ENCODE data around the gene IL17RD.
A peak's percentile ranks its signal among the peaks of the same experiment; 100 is the strongest.

Gene IL17RD

GRCh38 chr3:57164657-57165573 lies at the start of gene IL17RD:
Gene IL17RD, minus strand, starts transcription at chr3:57165353. Its CDS starts 67 bp downstream, at chr3:57165286.
- peak; percentile 96 for DNase-seq (ENCODE audit: low spot score)

DNA sequence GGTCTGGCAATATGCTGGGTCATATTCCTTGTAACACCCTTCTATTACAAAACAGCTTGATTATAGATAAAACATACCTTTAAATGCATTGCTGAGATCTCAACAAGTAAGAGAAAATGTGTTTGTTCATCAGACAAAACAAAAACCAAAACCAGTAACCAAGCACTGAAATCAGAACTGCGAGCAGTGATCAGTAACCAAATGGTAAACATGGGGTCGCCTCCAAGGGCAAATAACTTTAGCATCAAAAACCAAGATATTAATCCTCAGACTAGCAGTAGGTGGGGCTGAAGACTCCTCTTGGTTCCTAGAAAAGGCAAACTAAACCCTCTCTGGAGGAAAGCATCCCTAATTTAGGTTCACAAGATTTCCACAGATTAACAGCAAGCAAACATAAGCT lies 41.3 kb upstream of the IL17RD start:
- DNase-seq (ENCODE audit: low spot score), result no peak

GRCh38 chr3:57199895-57200297 lies 34.7 kb upstream of the IL17RD start, which contains the start of gene HESX1:
Gene HESX1, minus strand, starts transcription at chr3:57199978. Its CDS starts 60 bp downstream, at chr3:57199918.
- no peak for DNase-seq (ENCODE audit: low spot score)

GRCh38 chr3:57194641-57195040 lies 29.5 kb upstream of the IL17RD start:
- DNase-seq (ENCODE audit: low spot score), result no peak

GRCh38 chr3:57192028-57192427 lies 26.9 kb upstream of the IL17RD start:
- DNase-seq (ENCODE audit: low spot score), result no peak

GRCh38 chr3:57184526-57184925 lies 19.4 kb upstream of the IL17RD start:
- peak; percentile 39 for DNase-seq (ENCODE audit: low spot score)

- DNase-seq (ENCODE audit: low spot score), result no peak
Observed at GRCh38 chr3:57179580-57180410, 14.6 kb upstream of the IL17RD start.

GRCh38 chr3:57176045-57176444 lies 10.9 kb upstream of the IL17RD start:
- no peak for DNase-seq (ENCODE audit: low spot score)

- no peak for DNase-seq (ENCODE audit: low spot score)
Observed at GRCh38 chr3:57173687-57174086, 8.5 kb upstream of the IL17RD start.

GRCh38 chr3:57170946-57171345 lies 5.8 kb upstream of the IL17RD start:
- DNase-seq (ENCODE audit: low spot score), result no peak

DNA sequence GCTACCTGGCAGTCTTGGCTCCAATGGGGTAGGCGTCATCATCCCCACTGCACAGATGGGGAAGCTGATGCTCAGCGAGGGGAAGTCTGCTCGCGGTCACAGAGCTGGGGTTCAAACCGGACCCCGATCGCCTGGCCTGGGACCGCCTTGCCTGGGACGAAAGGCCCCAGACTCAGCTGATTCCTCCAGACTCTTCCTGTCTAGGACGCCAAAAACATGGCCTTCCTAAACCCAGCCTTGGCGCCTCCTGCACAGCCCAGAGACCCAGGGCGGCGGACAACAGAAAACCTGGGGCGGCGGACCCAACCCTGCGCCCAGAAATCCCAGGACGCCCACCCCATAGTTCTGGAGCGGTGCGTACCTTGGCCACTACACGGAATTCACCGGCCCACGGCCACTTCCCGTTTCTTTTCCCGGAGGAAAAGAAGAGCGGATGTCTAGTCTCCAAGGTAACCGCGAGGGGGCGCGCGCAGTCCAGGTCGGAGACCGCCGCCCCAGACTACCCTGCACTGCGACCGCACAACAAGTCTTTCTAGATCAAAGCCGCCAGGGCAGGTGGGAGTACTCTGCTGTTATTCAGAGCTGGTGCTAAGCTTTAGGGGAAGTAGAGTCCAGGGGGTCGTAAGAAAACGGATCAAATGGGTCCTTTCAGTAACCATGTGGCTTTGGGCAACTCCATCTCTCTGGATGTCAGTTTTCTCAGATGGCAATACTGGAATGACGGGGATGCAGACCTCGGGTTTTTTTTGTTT lies 4.9 kb upstream of the IL17RD start:
- DNase-seq (ENCODE audit: low spot score), result peak; percentile 82

GRCh38 chr3:57169108-57169507 lies 4.0 kb upstream of the IL17RD start:
- no peak for DNase-seq (ENCODE audit: low spot score)

DNA sequence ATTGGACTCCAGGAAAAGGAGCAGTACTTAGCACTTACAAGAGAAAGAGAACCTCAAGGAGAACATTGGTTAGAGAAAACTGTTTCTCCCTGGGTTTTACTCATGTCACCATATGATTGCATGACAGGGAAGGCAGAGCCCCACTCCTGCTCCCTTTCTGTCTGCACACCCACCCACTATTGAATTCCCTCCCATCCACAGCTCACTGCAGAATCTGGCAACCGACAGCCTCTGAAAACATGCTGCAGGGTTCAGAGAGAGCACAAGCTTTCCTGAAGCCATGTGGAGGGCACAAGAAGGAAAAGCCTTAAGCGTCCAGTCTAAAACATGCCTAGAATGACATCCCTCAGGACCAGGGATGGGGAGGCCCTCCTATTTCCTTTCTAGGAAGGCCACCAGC lies 3.0 kb upstream of the IL17RD start:
- DNase-seq (ENCODE audit: low spot score), result no peak

- no peak for DNase-seq (ENCODE audit: low spot score)
Observed at GRCh38 chr3:57166660-57167059, 1.5 kb upstream of the IL17RD start.

GRCh38 chr3:57165641-57166040 lies 488 bp upstream of the IL17RD start:
- DNase-seq (ENCODE audit: low spot score), result no peak

DNA sequence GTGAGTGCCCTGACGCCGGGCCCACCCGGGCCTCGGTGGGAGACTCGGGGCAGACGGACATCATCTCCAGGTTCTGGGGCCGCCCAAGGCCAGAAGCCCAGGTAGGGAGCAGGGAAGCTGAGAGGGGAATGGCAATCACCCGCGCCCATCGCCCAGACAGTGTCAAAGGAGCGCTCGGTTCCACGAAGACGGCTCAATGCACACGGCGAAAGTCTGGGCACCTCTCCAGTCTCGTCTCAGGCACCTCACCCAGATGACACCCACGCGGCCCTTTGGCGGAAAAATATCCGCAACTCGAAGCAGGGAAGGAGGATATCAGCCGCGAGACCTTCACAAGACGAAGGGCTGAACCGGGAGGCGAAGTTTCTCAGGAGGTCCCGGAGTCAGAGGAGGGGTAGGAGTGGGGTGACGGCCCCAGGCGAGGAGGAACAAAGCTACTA lies 916 bp downstream of the IL17RD start:
- DNase-seq (ENCODE audit: low spot score), result peak; percentile 41

DNA sequence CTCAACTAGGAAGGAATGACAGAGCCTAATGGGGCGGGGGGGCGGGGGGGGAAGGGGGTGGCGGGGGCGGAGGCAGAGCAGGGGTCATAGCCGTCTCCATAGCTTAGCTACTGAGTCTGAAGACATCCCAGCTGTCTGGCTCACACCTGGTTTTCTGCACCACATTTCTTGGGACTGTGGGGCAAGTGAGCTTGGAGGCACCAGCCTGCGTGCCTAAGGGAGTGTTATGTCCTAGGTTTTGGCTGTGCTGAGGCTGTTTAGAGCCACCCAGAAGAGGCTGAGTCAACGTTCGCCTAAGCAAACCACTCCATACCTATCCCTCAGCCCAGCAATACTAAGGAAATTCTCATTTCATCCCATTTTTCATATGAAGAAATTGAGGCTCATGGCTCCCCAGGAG lies 1.4 kb downstream of the IL17RD start:
- no peak for DNase-seq (ENCODE audit: low spot score)

DNA sequence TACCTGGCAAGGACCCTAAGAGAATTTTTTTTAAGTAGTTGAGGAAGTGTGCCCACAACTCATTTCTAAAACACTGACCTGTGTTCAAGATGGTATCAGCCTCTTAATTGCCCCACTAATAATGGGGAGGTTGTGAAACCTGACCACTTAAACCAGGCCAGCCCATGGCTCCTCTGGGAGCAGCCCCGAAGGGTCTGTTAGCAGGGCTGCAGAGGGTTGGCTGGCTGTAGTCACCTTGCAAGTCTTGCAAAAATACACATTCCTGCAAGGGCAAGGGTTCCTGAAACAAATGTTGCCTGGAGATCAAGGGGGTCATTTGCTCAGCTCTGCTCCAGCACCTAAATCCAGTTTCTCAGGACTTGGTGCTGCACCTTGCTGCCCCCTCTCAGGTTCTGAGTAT lies 3.2 kb downstream of the IL17RD start:
- no peak for DNase-seq (ENCODE audit: low spot score)

DNA sequence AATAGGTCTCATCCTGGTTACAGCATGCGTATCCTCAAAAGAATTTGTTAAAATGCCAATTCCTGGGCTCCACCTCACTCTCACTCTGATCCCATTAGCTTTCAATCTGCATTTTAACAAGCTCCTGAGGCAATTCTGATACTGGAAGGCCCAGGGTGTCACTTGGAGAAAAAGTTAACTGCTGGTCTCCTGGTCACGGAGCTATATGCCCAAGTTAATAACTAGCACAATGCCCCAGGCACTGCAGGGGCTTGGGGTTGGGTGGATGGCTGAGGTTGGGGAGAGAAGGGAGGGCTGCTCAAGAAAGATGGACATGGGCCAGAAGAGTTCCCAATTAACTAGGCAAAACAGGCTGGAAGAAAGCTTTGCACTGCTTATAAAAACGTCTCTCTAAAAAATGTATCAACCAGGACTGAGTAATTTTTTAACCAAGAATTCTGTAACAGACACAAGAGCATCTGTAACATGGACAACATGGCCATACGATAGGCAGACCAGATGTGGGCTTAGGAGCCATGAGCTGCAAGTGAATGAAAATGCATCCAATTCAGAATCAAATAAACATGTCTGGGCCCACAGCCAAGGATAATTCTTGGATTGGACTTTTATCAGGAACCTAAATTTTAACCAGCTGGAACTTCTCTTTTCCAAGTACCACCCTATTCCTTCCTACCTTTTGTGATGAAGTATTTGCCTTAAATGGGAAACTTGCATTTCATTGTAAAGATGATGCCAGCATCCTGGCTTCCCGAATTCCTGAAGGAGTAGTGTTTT lies 4.2 kb downstream of the IL17RD start:
- no peak for DNase-seq (ENCODE audit: low spot score)

DNA sequence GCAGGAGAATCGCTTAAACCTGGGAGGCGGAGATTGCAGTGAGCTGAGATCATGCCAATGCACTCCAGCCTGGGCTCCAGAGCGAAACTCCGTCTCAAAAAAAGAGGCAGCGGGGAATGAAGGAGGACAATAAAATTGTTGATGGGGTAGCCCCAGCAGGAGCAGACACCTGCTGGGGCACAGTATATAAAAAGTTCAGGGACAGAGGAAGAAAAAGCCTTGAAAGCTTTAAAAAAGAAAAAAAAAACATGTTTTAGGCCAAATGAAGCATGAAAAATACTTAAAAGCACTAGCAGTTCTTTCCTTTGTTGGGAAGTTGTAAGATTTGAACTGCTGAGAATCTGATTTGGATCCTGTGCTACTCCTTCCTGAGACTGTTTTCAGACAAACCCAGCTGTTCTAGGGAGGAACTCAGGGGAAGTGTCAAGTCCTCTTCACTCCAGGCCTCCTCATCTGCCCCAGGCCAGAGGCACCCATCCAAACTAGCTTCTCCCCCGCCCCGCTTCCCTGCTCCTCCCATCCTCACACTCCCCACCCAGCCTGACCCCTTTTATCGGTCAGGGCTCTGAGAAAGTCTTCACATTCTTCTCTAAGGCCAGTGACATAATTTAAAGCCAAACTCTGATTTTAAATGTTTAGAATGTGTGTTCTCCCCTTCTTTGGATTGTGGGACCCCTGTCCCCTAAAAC lies 4.9 kb downstream of the IL17RD start:
- DNase-seq (ENCODE audit: low spot score), result no peak
